ENCODE data around the gene FAM20A. TPM values are rescaled to one million over a fixed set of nuclear protein-coding genes. Genes with fewer than 3 reads are reported as not detected.
"Not testable (repeated sequence)": the region's sequence is repeated elsewhere in the genome, so short reads cannot be mapped to it uniquely, and the experiment has no call there.

Gene FAM20A
- total RNA-seq, 1 donor from 2014 or later = 0.37 TPM

- no peak for DNase-seq (ENCODE audit: low read depth)
Observed at GRCh38 chr17:68522266-68522665, 78.9 kb downstream of the FAM20A start.

DNA sequence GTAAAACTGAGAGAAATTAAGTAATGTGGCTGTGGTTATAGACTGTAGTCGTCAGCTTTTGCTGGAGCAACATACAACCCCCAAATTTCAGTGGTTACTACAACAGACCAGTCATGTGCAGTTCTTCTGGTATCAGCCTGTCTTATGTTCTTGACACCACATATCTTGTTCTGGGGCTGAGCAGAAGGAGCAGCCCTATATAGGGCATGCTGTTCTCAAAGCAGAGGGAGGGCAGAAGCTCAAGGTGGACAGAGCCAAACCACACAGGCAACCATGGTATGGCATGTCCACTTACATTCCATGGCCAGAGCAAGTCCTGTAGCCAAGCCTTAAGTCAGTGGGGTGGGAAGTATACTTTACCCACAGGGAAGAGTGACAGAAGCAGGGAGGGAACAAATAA, 81.3 kb downstream of the FAM20A start:
- DNase-seq (ENCODE audit: low read depth) = peak; percentile 62

GRCh38 chr17:68519051-68519450, 82.1 kb downstream of the FAM20A start:
- not testable (repeated sequence) for DNase-seq (ENCODE audit: low read depth)

DNA sequence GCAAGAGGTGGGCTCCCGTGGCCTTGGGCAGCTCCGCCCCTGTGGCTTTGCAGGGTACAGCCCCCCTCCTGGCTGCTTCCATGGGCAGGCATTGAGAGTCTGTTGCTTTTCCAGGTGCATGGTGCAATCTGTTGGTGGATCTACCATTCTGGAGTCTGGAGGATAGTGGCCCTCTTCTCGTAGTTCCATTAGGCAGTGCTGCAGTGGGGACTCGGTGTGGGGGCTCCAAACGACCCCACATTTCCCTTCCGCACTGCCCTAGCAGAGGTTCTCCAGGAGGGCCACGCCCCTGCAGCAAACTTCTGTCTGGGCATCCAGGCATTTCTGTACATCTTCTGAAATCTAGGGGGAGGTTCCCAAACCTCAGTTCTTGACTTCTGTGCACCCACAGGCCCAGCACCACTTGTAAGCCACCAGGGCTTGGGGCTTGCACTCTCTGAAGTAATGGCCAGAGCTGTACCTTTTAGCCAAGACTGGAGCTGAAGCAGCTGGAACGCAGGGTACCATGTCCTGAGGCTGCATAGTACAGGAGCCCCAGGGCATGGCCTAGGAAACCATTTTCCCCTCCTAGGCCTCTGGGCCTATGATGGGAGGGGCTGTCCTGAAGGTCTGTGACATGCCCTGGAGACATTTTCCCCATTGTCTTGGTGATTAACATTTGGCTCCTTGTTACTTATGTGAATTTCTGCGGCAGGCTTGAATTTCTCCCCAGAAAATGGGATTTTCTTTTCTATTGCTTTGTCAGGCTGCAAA, 82.9 kb downstream of the FAM20A start:
- no peak for DNase-seq (ENCODE audit: low read depth)

- not testable (repeated sequence) for DNase-seq (ENCODE audit: low read depth)
Observed at GRCh38 chr17:68517605-68518004, 83.6 kb downstream of the FAM20A start.

- DNase-seq (ENCODE audit: low read depth) = no peak
Observed at GRCh38 chr17:68516732-68517131, 84.4 kb downstream of the FAM20A start.

DNA sequence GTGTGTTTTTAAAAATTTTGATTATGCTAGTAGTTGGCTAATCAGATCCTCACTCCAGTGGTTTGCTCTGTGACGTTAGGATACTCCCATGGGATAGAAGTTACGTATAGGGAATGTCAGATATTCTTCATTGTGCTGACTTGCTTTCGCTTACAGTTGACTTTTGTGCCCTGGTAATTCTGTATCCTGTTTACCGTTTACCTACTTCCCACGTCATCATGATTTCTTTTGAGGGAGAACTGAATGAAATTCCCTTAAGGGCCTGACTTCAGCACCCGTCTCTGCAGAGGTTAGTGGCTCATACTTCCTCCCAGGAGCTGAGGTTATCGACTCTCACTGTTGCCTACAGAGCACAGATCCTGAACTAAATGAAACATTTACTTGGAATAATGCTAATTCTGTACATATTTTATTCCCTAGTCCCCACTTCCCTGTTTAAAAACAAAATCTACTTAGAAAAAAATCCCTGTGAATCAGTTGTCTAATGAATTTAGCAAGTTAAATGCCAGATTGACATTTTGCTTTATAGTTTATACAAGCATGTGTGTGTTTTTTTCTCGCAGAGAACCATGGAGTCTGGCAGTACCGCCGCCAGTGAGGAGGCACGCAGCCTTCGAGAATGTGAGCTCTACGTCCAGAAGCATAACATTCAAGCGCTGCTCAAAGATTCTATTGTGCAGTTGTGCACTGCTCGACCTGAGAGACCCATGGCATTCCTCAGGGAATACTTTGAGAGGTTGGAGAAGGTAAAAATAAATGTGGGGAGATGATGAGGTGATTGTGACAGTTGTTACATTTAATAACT, 86.1 kb downstream of the FAM20A start:
- DNase-seq (ENCODE audit: low read depth) = no peak

DNA sequence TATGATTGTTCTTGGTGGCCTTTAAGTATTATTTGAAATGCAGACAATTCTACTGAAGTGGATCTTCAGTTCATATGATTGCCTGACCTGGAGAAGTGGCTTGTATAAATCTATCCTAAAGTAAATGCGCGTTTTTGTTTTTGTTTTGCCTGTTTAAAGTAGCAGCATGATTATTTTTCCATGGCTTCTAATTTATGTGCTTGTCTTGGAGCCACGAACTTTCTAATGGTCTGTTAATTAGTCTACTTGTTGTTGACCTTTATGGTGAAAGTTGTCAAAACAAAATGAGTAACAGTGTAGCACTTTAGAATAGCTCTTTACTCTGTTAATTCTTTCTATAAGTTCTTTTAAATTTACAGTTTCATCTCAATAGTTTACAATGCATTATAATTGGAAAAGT, 87.2 kb downstream of the FAM20A start:
- DNase-seq (ENCODE audit: low read depth) = no peak

GRCh38 chr17:68512960-68513474, 88.2 kb downstream of the FAM20A start:
- DNase-seq (ENCODE audit: low read depth) = peak; percentile 56

DNA sequence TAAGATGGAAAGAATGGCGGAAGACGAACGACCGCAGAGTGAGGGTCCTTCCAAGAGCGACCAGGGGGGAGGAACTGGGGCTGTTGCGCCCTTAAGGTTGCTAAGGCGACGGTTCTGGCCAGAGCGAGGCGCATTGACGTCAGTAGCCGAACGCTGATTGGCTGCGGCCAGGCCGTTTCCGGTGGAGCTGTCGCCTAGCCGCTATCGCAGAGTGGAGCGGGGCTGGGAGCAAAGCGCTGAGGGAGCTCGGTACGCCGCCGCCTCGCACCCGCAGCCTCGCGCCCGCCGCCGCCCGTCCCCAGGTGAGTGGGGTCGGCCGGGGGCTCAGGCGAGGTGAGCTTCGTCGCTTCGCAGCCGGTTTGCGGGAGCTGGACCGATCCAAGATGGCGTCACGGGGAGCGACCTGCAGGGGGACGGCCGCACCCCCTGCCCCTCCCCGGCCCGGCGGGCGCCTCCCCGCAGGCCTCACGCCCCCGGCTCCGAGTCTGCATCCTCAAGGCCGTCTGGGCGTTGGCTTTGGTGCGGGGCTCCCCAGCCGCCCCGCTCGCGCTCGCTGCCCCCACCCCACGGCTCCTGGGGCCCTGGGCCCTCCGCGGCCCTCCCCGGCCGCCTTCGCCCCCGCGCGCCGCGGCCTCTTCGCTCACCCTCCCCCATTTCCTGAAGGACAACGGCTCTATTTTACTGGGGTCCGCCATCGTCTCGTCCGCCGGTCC, 88.8 kb downstream of the FAM20A start, which contains the start of gene PRKAR1A:
TSS of gene PRKAR1A (plus strand) at position 184 of the 713 bp plus-strand sequence. CDS start 2,970 bp downstream, outside the sequence.
- peak; percentile 96 for DNase-seq (ENCODE audit: low read depth)

GRCh38 chr17:68511671-68512246, 89.4 kb downstream of the FAM20A start:
- DNase-seq (ENCODE audit: low read depth) = peak; percentile 94

GRCh38 chr17:68511254-68511670, 89.9 kb downstream of the FAM20A start:
- no peak for DNase-seq (ENCODE audit: low read depth)

DNA sequence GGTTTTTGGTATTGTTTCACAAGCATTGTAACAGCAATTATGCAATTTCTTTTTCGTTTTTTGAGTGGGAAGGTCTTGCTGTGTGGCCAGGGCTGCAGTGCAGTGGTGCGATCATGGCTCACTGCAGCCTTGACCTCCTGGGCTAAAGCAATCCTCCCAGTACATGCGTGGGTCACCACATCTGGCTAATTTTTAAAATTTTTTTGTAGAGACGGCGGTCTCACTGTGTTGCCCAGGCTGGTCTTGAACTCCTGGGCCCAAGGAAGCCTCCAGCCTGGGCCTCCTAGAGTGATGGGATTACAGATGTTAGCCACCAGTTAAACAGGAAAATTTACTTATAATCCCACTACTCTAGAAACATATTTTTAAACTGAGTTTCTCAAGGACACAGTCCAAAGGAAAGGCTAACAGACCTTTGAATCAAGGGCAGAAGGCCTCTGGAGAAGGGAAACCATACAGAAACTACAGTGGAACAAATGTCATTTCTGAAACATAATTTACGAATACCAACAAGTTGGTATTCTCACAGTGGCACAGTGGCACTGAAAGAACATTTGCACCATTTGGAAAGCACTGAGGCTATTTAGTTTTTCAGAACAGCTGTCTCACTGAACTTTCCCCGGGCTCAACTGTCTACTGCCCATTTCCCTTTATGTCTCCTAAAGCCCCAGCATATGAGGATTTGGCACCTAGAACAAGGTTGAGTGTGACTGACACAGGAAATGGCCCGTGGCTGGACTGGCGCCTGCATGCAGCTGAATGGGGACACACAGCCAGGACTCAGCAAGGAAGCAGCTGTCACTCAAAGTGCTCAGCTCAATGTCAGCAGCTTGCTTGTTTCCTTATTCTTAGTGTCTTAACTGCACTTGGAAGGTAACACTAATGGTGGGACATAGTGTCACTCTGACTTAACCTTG, 91.8 kb downstream of the FAM20A start:
- peak; percentile 75 for DNase-seq (ENCODE audit: low read depth)

GRCh38 chr17:68507576-68507975, 93.6 kb downstream of the FAM20A start:
- DNase-seq (ENCODE audit: low read depth) = no peak

- DNase-seq (ENCODE audit: low read depth) = no peak
Observed at GRCh38 chr17:68505951-68506350, 95.2 kb downstream of the FAM20A start.

DNA sequence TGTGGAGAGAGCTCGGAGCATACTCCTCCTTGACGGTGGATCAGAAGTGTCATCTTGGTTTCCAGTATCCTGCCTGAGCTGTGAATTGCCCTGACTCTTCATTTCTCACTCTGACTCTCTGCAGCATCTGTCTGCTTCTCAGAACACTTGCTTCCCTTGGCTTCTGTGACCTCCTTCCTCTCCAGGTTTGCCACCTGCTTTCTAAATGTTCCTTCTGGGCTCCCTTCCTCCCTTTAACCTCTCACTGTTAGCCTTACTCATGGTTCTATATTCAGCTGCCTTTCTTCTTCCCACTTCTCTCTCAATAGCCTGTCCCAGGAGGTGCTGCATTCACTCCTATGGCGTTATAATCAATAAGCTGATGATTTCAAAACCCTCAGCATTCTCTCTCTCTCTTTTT, 100.1 kb downstream of the FAM20A start:
- DNase-seq (ENCODE audit: low read depth) = no peak

DNA sequence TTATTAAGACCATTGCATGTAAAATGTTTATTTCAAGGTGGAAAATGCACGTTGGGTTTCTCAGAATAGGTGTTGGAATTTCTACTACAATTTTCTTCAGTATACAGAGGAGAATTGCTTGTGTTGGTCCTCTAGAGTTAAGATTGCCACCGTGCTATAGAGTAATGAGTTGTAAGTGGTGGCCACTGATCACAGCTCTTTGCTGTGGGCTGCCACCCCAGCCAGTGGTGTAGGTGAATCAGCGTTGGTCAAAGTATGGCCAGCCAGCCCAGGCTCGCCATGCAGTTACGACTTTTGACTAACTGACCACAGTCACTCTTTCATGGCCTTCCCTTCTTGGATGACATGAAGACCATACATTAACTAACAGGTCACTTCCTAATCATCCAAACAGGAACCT, 101.6 kb downstream of the FAM20A start:
- no peak for DNase-seq (ENCODE audit: low read depth)

DNA sequence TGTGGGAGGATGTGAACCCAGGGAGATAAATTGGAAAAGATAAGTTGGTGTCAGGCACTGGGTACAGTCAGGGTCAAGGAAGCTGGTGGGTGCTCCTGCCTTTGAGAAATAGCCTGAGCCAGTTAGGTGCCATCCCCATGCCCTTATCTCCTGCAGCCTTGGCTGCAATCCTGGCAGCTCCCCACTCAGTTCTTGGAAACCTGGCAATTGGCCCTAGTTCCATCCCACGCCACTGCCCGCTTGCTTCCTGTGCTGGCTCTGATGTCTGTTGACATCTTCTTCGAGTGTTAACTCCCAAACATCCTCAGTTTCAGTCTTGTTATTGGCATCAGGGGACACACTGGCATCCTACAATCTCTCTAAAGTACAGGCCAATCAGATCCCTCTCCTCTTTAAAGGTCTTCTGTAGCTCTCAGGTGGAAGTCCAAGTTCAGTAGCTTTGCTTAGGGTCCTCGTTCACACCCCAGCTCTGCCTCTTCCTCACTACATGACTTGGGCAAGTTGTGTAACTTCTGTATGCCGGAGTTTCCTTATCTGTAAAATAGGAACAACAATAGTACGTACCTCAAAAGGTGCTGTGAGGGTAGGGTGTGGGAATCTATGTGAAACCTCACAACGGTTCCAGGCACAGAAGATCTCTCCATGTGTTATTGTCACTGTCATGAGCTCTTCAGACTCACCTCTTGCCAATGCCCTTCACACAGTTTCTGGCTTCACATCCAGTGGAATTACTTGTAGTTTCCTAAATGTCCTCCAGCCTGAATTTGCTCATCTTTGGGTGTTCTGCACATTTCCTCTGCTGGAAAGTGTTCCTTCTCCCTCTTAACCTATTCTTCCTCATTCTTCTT, 102.5 kb downstream of the FAM20A start:
- no peak for DNase-seq (ENCODE audit: low read depth)

GRCh38 chr17:68497885-68498319, 103.3 kb downstream of the FAM20A start:
- no peak for DNase-seq (ENCODE audit: low read depth)
